HG02970 (cell line): ENCODE measurements around the gene HS6ST1.

Experiments
- ATAC-seq: cut with Tn5 transposase; IDR thresholded peaks from one replicate; pipeline ENCODE4 v1.9.1; 2021; ENCODE audit warnings: mild to moderate bottlenecking, moderate library complexity, moderate number of reproducible peaks; ENCODE audit not compliant: unreplicated experiment, low FRiP score

Gene HS6ST1

DNA sequence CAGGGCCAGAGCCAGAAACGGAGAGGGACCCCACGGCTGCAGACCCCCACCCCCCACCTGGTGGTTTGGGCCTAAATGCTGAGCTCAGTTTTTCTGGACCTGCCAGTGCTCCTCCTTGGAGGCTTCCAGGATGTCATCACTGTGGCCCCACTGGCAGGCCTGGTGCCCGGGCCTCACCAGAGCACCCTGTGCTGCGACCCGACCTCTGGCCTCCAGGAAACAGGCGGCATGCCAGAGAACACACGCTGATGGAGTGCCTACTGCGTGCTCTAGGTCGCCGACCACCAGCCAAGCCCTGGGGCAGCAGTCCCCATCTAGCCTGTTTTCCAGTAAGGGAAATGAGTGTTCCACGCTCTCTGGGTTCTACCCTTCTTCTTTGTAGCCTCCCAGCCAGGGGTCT, 33.8 kb downstream of the HS6ST1 start:
- ATAC-seq = no peak

DNA sequence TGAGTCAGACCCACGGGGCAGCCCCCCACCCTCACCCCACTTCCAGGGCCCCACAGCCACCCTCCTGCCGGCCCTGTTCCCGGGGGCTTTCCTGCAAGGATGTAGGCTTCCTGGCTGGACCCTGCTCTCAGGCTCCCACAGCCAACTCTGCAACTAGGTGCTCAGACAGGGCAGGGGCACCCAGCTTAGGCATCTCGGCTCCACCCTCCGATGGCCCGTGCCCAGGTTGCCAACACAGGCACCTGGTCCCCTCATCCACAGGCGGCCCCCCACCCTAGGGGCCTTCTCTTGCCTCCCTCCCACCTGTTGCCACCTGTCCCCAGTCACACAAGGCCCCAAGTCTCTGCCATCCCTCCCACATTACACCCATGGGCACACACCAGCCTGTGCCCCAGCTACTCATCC, 34.6 kb downstream of the HS6ST1 start:
- ATAC-seq = no peak

DNA sequence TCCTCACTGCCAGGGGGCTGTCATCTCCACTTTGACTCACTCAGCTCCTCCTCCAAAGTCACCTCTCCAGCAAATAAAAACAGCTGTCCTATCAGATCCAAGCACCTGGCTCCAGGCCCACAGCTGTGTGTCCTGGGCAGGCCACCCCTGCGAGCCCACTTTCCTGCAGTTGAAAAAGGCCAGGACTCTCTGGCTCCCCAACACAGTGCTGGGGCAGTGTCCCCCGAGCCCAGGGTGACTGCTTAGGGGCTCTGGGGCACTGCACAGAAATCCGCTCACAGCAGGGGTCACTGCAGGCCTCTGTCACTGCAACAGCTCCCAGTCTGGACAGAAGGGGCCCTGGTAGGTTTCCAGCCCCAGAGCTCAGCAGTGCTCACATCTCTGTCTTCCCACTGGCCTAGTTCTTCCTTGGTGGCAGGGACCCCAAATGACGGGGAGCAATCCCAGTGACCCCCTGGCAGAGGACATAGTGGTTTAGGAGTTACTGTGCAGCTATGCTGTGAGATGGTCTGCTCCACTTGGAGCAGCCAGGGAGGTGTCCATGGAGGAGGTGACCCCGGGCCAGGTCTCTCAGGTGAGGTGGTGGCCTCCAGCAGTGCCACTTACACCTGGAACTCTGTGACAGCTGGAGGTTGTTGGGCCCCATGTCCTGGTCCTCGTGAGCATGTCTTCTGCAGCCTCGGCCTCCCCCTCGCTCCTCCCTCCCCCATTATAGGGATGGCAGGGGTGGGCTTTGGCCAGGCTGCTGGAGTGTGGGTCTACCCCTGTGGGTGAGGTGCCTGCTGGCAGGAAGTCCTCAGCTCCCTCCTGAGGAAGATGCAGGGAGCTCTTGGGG, 35.5 kb downstream of the HS6ST1 start:
- no peak for ATAC-seq

DNA sequence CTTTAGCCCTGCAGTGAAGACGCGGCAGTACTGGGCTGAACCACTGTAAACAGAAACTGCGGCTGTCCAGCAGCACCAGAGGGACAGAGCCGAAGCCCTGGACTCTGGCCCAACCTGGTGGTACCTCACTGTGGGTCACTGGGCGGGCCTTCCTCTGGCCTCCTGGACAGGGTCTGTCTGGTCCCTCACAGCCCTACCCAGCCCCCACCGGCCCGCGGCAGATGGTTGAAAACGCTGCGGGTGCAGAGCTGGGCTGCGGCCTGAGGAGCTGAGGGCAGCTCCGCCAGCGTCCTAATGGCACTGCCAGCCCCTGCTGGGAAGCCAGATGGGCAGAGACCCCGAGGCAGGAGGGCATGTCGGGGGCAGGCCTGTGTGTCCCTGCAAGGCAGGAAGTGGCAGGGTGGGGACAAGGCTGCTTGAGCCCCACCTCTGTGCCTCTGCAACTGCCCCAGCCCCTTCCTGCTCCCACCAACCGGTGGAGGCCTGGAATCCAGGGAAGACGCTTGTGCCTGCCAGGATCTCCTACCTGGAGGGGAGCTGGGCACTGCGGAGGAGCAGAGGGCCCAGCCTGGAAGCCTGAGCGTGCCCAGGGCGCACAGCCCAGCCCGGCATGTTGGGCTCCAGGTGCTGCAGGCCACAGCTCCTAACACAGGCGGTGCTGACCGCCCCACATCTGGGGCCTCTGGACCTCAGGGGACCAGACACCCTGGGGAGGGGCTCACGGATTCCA, 36.3 kb downstream of the HS6ST1 start:
- no peak for ATAC-seq

DNA sequence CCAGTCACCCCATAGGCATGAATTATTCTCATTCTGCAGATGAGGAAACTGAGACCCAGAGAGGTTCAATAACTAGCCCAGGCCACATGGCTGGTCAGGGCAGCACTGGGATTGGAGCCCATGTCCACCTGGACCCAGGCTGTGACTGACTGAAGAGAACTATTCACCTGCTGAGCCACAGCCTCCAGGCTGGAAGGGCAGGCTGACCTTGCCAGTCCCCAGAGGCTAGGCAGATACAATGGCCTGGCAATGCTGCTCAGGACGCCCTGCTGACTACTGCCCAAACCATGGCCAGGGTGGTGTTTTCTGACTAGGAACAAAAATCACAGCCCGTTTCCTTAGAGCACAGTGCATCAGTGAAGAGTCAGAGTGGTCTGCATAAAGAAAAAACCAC, 36.8 kb downstream of the HS6ST1 start:
- ATAC-seq = no peak

DNA sequence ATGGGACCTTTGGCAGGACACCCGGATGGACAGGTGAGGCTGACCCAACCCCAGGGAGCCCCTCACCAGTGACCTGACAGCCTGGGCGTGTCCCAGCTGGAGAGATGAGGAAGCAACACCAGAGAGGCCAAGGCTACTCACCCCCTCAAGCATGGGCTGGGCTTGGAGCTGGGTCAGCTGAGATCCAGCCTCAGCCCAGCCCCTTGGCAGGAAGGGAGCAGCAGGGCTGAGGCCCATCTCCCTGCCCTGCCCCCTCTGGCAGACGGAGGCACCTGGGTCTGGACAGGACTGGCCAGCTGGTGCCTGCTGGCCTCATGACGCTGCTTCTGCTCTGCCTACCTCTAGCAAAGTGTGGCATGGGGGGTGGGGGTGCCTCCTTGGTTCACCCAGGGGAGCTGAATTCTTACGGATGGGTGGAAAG, 37.8 kb downstream of the HS6ST1 start:
- no peak for ATAC-seq

DNA sequence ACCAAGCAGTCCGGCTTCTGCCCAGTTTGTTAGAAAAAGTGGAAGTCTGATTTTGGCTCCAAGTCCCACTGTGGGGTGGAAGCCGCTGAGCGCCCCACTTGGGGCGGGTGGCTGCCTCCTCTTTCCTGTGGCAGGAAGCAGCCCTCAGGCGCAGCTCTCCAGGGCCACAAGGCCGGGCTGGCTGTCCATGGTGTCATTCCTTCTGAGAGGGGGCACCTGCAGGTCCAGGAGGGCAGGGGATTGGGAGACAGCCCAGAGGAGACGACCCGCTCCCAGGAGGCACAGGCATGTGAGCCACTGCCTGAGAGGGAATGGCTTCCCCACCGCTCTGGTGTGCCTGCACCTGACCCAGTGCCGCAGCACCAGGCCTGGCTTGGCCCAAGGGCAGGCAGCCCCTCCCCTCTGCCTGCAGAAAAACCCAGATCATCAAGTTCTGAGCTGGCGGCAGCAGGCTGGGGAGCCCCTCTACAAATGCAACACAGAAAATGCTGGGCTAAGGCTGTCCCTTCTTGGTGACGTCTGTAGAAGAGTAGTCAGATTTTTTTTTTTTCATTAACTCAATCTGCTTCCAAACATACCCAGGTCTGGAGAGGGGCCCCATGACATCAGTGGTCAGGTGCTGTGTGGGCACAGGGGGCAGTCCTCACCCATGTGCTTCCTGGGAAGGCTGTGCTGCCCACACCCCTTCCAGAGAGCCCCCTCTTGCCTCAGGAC, 38.4 kb downstream of the HS6ST1 start:
- ATAC-seq = no peak

DNA sequence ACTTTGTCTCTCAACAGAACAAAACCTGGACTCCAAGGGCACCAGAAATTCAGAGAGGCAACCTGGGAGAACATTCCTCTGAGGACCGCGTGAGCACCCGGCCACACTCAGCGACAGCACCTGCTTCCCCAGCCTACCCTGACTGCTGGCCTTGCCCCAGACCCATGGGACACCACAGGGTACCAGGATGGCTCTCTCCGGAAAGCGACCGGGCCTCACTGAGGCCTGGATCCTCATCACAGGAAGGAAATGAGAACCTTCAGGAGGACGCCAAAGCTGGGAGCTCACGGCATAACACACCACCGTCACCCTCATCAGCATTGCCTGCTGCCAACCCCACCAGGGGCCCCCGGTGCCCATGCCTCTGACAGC, 38.9 kb downstream of the HS6ST1 start:
- ATAC-seq = no peak

DNA sequence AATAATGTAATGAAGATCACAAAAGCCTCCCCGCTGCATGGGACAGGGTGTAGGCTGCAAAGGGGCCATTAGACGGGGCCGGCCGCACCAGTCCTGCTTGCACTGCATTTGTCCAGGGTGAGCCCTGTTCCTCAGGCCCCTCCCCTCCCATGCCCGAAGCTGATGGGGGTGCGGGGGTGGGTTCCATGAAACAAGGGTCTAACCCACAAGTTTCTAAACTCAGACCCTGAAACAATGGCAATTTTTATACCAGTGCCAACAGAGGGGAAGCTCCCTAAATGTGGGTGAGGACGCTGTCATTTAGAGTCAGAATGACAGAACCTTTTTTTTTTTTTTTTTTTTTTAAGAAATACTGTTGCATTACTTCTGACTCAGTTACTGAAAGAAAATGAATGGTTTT, 39.7 kb downstream of the HS6ST1 start:
- ATAC-seq = no peak

DNA sequence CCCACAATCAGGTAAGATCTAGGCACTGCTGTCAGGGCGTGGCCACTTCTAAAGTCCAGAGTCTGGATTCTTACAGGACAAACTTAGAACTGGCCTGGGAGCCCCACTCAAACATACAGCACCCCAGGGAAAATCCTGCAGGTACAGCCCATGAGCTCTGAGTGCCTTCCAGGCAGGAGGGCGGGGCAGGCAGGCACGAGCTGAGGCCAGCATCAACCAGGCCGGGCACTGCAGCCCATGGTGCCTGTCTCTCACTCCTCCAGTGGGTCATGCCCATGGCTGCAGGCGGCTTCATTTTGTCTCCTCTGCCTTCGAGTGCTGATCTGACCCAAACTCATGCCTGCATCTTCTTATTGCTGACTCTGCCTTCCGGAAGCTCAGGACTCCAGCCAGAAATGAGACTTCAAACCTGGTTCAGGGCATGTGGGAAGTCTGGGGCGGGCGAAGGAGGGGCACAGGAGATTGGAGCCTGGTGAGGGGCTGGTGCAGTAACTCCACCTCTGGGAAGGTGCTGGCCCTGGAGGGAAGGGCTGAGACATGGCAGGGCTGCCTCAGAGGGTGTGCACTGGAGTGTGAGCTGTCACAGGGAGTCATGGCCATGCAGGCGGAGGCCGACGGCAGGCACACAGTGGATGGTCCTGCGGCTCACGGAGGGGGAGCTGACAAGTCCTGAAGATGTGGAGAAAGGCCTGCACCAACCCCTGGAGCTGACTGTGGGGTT, 40.5 kb downstream of the HS6ST1 start:
- no peak for ATAC-seq

DNA sequence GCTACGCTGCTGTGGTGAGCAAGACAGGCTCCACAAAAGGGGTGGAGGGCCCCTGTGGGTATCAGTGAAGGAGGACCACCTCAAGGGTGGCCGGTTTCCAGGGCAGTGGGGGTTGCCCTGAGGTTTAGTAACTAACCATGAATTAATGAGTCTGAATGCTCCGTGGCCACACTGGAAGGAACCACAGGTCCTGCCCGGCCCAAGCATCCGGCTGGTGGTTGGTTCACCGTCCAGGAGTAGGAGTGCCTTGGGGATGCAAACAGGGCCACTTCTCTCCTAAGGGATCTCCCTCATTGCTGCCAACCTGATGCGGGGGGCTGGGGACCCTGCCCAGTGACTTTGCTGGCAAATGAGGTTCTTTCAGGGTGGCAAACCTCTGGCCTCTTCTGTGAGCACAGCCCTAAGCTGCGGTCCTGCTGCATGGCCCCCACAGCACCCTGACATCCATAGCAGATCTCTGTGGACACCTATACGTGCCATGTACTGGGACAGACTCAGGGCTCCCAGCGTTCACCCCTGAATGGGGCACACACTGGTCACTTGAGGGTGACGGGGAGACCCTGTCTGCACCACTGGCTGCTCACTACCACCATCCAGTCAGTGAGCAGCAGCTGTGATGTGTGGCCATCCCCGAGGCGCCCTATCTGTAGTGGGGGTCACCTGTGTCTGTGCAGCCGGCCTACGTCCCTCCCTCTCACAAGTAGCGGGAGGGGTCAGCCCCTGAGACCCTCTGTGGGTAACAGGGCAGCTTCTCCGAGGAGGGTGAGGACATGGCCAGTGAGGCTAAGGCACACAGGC, 41.6 kb downstream of the HS6ST1 start:
- no peak for ATAC-seq

DNA sequence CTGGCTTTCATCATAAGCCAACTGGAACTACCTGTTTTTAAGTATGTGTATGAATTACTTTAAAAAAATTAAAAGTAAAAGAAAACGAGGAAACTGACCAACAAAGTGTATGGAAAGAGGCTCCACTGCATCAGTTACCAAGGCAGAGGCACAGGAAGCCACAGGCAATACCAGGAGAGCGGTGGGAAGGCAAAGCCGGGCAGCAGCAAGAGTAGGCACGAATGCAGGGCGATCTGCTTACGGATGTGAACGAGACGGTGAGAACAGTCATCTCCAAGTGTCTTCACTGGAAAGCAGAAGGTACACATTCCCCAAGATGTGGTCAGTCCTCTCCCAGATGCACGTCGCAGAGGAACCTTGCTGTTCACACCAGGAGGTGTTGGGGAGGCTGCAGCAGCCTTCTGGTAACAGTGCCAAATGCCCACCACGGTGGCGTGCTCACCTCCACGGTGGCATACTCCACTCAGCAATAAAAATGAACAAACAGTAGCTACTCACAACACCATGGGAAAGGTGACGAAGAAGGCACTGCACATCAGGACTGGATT, 43.1 kb downstream of the HS6ST1 start:
- ATAC-seq = no peak

DNA sequence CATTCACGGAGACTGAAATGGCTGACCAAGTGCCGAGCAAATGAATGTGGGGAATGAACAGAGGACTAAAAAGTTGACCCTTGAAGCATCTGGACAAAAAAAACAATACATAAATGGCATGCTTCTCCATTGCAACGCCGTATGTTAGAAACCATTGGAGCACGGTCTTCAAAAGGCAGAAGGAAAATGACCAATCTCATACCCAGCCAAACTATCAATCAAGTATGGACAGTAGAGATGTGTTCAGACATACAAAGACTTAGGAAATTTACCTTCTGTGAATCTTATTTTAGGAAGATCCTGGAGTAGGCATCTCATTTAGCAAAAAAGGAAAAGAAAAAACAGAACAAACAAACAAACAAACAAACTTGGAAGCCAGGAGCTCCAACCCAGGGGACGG, 44.5 kb downstream of the HS6ST1 start:
- no peak for ATAC-seq

DNA sequence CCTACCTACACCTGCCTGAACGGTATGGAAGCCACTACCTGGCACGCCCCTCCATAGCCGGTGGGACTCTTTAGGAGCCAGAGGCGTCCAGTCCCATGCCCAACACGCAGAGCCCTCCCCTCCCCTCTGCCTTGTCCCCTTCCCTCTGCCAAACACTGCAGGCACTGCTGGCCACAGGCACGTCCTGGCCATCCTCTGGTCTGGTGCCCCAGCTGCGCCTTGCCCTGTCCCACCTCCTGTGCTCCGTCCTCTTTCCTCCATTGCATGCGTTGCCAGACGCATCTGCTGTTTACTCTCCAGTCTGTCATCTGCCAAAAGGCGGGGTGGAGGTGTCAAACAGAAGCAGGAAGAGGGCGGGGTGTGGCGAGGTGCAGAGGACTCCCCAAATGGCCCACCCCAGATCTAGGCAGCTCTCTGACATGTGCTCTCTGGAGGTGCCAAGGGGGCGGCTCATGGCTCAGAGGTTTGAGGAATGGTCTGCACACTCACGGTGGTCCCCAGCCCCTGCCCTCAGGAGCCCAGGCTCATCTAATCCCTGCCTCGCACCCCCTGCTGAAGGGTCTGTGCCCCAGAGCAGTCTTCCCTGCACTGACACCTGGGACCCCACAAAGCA, 45.1 kb downstream of the HS6ST1 start:
- ATAC-seq = no peak

DNA sequence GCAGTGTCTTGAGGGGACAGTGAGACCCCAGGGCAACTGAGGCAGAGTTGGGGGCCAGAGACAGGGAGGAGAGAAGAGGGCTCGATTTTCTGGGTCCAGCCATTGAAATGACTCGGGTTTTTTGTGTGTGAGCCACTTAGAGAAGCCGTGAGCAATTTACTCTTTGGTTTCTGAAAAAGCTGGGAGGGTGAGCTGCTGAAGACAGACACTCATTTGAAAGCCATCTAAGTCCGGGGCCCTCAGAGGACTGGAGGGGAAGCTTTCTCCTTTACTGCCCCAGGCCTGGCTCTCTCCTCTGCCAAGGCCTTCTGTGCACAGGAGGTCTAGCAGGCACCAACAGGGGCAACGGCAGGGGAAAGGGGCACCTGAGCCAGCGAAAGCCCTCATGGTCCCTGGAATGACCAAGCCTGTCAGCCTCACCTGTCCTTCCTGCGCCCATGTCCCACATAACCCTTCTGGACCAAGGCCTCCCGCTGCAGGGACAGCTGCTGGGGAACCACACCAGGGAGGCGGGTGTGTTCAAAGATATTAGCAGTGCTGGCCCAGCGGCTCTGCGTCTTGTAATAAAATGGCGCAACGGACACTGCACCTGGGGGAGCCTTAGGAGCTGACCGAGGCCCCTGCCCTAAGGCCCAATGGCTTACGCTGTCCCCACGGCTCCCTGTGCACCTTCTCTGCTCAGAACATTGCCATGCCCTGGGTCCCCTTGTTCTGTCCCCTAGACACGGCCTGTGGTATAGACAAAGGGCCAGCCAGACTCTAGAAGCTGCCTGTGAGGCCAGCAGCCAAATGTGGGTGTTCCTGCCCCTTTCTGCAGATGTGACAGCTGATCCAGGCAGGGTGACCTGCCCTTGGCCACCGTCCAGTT, 45.8 kb downstream of the HS6ST1 start:
- ATAC-seq = no peak

DNA sequence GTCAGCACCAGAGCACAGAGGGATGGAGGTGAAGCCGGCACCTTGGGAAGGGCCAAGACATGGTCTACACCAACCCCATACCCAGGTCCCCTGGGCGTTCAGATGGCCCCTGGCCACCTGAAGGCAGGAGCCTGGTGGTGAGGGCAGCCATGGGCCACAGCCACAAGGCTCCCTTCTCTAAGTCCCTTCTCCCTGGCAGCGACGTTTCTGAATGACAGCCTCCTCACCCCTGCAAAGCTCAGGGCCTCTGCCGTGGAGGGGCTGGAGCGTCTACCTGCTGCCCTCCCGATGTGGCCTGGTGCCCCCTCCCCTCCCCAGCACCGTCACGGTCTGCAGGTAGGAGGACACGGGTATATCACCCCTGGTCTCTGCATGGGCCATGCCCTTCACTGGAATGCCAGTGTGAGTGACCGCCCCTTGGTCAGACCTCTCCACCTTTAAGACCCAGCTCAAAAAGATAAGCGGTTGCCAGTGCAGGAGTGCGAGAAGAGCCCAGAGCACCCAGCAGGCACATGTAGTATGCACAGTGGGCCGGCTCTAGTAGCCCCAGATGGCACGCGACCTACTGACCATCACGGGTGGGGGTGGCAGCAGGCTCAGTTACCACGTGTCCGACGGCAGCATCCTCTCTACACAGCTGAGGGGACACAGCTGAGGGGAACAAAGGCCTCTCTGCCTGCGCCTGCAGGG, 46.6 kb downstream of the HS6ST1 start:
- ATAC-seq = no peak

DNA sequence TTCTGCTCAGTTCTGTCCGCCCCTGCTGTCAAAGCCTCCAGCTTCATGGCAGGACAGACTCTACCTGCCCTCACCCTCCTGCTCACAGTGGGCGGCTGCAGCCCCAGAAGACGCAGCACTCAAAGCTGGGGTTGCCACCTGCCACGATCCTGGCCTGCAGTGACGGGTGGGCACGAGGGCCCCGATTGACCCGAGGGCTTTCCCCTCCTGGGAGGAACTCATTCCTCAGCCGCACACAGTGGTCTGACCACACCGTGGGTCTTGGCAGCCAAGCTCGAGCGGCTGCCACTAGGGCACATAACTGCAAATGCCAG, 47.1 kb downstream of the HS6ST1 start:
- ATAC-seq = no peak
